Middle frontal gyrus (tissue), 1 donor: Measurements from ENCODE around the gene RPRD1B.

Experiments
- DNase-seq: peaks from one replicate; pipeline ENCODE4 v3.0.0-alpha.2; 2015; ENCODE audit warnings: low spot score; ENCODE audit errors: extremely low spot score

The RPRD1B gene

GRCh38 chr20:38036366-38036765 lies 2.8 kb downstream of the RPRD1B start:
- DNase-seq: no peak

DNA sequence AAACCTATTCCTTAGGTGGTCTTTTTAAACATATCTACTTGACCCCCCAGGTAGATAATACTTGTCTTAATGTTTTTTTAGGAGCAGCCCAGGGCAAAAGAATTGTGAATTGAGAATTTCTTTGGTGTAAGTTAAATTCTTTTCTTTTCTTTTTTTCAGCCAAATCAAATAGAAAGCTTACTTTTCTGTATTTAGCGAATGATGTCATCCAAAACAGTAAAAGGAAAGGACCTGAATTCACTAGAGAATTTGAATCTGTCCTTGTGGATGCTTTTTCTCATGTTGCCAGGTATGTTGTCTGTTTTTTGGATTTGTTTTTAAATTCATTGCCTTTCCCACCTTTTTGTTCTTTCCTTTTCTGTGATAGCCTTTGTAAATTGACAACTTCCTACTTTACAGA lies 6.7 kb downstream of the RPRD1B start:
- no peak for DNase-seq

GRCh38 chr20:38043512-38044300 lies 10.2 kb downstream of the RPRD1B start:
- peak; percentile 10 for DNase-seq

- no peak for DNase-seq
Observed at GRCh38 chr20:38044685-38045084, 11.1 kb downstream of the RPRD1B start.

DNA sequence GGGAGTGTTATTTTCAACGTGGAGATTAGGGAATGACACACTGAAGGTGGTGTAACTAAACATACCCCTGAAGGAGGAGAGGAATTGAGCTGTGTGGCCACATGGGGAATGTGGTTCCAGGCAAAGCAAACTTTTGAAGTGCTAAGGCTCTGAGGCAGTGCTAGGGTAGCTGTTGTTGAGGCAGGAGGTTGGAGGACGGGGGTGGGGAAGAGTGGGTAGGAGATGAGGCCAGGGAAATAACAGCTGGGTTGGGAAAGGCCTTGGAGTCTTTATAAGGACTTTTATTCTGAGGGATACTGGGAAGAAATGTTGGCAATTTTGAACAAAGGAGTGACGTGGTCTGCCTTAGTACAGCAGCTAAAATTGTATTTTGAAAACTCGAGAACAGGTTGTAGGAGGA lies 13.0 kb downstream of the RPRD1B start:
- no peak for DNase-seq

DNA sequence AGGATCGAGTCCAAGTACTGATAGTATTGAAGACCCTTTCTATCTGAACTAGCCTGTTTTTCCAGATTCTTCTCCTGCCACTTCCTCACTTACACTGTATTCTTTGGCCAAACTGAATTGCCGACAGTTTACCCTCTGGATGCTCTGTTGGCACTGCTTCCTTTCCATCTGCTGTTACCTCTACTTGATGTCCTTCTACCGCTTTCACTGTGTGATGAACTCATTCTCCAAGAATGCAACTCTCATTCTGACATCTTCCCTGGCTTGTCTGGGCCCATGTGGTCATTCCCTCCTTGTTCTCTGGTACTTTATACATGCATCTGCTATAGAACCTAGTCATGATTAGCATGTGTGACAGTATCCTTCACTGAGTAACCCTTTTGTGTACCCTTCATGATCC lies 16.3 kb downstream of the RPRD1B start:
- no peak for DNase-seq

DNA sequence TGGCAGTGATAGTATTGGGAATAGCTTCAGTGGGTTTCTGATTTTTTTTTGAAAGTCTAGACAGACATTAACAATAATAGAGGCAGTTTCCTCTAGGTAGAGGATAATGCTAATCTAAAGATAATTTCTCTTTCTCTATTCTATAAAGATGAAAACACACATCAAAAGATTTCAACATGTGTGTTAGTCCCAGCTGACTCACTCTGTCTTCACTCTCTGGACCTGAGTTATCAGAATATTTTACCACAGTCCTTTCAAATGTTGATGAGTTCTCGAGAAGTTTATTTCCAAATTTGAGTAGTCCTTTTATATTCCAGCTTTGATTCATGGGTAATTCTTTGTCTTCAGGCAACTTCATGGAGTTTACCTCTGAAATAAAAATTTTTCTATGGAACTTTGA lies 17.1 kb downstream of the RPRD1B start:
- no peak for DNase-seq

DNA sequence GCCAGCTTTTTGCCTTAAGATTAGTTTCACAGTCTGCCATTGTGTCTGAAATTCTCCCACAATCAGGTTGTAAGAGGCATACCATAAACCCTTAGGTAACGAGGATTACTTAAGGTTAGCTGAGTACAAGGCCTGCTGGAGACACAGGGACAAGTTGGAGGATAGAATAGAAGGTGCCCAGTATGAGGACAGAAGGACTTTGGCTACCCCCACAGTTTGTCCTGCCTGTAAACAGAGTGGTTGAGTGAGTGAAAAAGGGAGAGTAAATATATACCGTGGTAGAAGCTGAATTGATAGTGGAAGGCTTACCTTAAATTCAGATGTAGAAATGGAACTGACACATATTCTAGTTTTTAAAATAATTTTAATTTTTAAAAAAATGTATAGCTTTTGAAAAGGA lies 19.3 kb downstream of the RPRD1B start:
- no peak for DNase-seq

DNA sequence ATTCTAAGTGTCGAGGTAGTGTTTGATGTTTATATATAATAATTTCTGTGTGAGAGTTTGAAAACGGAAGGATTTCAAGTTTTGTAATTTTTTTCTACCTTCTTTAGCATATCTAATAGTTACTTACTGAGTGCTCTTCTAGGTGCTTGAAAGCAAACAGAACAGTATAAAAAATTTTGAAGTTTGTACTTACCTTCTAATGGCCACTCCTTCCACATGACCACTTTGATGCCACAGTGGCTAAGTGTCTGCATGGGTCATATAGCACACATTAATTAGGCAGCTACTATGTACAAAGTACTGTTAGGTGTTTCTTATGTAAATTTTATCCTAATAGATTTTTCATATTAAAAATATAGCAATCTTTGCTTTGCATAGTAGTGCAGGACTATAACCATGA lies 21.1 kb downstream of the RPRD1B start:
- DNase-seq: no peak

- no peak for DNase-seq
Observed at GRCh38 chr20:38055294-38055693, 21.7 kb downstream of the RPRD1B start.

DNA sequence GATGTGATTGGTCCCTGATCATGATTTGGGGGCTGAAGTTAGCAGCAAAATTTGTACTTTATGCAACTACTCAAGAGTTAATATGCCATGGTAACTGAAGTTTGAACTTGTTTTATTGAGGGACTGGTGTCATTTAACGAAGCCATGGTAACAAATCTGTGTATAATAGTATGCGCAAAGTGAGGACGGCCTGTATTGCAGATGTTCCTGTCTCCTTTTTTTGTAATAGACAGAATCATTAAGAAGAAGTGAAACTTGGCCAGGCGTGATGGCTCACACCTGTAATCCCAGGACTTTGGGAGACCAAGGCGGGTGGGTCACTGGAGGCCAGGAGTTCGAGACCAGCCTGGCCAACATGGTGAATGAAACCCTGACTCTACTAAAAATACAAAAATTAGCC lies 22.3 kb downstream of the RPRD1B start:
- DNase-seq: no peak

DNA sequence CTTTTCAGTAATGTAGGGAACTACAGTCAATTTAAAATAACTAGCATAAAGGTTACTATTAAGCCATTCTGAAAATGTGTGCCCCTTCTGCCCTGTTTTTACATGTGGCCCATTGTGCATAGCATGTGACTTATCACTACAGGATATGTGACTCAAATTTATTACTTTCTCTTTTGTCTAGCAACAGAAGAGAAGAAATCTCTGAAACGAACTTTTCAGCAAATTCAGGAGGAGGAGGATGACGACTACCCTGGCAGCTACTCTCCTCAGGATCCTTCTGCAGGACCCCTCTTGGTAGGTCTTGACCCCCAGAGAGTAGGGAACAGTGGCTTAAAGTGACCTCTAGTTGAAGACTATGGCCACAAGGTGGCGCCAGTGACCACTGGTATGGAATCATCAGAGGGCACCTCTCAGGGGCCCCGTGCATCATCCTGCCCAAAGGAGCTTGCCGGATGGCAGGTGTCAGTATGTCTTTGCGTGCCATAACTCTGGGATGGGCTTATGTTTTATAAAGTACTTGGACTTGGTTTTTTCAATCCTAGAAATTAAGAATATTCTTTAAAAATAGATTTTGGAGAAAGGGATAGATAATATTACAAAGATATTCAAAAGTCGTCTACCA lies 23.9 kb downstream of the RPRD1B start:
- DNase-seq: peak; percentile 53

- no peak for DNase-seq
Observed at GRCh38 chr20:38059832-38060231, 26.3 kb downstream of the RPRD1B start.

DNA sequence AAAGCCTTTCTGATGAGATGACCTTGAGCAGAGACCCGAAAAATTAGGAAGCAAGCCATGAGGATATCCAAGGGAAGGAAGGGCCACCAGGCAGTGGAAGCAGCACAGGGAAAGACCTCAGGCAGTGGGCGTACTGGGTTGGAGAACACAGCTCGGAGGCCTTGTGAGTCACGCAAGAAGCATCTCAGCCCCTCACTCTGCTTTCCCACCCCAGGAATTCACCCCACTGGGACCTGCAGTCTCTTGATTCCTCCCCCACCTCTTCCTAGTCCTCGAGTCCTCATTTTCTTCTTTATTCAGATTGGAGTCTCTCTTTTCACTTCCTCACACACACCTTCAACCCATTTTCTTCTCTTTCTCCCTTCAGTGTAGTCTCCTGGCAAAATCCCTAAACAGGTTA lies 27.0 kb downstream of the RPRD1B start:
- DNase-seq: no peak

GRCh38 chr20:38061109-38061508 lies 27.6 kb downstream of the RPRD1B start:
- DNase-seq: no peak

- DNase-seq: no peak
Observed at GRCh38 chr20:38062890-38063289, 29.3 kb downstream of the RPRD1B start.

GRCh38 chr20:38063911-38064530 lies 30.5 kb downstream of the RPRD1B start:
- no peak for DNase-seq

- no peak for DNase-seq
Observed at GRCh38 chr20:38065764-38066375, 32.3 kb downstream of the RPRD1B start.

DNA sequence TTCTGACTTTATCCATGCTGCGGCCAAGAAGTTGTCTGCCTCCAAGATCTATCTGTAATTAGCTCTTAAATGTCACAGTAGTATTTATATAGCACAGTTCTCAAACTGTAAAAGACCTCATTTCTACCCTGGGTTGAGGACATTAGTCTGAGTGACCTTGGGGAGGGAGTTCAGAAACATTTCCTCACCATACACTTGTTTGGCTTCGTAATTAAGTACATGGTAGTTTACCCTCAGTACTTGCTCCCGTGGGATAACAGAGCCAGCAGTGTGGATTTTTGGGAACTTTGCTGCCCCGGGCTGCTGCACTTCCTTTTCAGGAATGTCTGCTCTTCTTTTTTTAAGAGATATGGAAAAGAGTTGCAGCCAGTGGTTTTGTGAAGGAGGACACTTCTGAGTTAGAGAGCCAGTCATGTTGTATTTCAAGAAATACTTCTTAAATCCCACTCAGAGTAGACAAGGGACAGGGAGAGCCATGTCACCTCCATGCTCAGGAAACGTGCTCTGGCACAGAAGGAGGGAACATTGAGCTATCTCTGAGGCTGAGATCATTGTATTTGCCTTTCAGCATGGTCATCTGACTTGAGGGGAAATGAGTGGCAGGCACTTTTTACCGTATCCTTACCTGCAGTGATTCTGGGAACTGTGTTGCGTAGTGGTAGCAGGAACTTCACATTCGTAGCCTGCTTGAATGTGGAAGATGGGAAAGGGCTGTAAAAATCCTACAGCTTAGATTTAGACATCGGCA lies 33.6 kb downstream of the RPRD1B start:
- DNase-seq: no peak

- DNase-seq: no peak
Observed at GRCh38 chr20:38067717-38068365, 34.3 kb downstream of the RPRD1B start.

DNA sequence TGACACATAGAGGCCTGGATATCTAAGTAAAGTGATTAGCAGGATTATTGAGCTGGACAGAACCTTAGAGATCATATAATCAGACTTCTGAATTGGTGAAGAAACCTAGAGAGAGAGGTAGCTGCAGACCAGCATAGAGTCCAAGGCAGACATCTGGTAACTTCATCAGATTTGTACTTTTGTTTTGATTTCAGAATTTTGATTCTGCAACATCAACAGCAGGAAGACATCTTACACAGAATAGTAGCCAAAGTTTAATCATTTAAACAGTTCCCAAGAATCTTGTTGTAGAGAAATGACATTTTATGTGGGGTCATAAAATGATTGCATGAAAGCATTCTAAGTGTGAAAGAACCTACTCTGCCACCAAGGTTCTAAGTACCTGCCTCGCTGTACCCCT lies 39.4 kb downstream of the RPRD1B start:
- no peak for DNase-seq
